C4-2B (cell line): Measurements from ENCODE around the gene CDK3.

Source experiments
- H3K27ac ChIP-seq: fragments of 450-650 bp; 2 replicates; pipeline ENCODE4 v1.5.1; 2017
- ZFX ChIP-seq: fragments of 450-650 bp; IDR thresholded peaks from 2 replicates; pipeline ENCODE4 v1.6.1; 2017
- TF ChIP-seq, protein P1 (sequence below): fragments of 450-650 bp; conservative IDR thresholded peaks from 2 replicates; pipeline ENCODE4 v1.5.1; 2017; ENCODE audit warnings: mild to moderate bottlenecking

Gene CDK3

DNA sequence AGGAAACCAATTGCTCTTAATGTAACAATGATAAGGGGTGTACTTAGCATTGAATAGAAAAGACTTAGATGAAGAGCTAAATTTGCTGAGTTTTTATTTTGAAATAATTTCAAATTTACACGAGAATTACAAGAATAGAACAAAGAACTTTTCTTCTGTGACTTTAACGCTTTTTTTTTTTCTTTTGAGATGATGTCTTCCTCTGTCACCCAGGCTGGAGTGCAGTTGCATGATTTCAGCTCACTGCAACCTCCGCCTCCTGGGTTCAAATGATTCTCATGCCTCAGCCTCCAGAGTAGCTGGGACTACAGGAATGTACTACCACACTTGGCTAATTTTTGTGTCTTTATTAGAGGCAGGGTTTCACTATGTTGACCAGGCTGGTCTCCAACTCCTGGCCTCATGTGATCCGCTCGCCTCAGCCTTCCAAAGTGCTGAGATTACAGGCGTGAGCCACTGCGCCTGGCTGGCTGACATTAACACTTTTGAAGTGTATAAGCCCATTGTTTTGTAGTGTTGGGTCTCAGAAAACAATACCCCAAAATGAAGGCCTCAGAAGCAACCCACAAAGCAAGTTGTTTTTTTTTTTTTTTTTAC lies 19.5 kb upstream of the CDK3 start:
- H3K27ac ChIP-seq = no peak overlapping the region
- TF ChIP-seq, protein P1, sequence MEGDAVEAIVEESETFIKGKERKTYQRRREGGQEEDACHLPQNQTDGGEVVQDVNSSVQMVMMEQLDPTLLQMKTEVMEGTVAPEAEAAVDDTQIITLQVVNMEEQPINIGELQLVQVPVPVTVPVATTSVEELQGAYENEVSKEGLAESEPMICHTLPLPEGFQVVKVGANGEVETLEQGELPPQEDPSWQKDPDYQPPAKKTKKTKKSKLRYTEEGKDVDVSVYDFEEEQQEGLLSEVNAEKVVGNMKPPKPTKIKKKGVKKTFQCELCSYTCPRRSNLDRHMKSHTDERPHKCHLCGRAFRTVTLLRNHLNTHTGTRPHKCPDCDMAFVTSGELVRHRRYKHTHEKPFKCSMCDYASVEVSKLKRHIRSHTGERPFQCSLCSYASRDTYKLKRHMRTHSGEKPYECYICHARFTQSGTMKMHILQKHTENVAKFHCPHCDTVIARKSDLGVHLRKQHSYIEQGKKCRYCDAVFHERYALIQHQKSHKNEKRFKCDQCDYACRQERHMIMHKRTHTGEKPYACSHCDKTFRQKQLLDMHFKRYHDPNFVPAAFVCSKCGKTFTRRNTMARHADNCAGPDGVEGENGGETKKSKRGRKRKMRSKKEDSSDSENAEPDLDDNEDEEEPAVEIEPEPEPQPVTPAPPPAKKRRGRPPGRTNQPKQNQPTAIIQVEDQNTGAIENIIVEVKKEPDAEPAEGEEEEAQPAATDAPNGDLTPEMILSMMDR = no peak
- no peak for TF ChIP-seq ZFX

DNA sequence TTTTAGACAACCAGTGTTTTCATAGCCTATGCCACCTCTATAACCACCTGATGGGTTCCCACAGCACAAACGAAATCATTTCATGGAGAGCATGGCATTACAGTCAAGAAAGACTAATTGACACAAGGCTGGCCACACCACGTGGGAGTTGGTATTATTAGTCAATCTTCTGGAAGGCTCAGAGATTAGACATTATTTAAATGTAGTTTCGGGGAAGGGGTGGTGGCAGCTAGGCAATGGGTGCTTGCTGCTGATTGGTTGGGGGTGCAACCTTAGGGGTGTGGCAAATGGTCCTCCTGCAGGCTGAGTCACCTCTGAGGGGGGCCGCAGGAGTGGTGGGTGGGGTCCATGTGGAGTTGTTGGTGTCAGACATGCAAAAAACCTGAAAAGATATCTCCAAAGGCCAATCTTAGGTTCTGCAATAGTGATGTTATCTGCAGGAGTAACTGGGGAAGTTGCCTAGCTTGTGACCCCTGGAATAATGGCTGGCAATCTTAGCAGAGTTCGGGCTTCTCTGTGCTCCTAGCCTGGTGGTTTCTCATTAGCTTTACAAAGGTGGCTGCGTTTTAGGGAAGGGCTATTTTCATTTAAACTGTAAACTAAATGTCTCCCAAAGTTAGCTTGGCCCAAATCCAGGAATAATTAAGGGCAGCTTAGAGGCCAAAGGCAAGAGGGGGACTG lies 17.0 kb upstream of the CDK3 start:
- H3K27ac ChIP-seq = no peak overlapping the region
- no peak for TF ChIP-seq ZFX
- TF ChIP-seq, protein P1 = no peak

DNA sequence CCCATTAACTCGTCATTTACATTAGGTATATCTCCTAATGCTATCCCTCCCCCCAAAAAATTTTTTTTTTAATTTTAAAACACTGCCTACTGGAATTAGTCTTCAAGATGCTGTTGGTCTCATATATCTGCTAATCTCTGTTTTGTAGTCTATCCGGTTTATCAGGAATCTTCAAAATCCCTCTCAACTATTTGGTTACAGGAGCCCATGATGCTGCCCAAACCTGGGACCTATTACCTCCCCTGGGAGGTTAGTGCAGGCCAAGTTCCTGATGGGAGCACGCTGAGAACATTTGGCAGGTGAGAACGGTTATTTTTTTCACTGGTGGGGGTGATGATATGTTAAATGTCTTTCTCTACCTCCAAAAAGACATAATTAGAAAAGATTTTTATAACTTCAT lies 14.7 kb upstream of the CDK3 start:
- H3K27ac ChIP-seq = peak overlapping the region; percentile 45
- TF ChIP-seq, protein P1 = no peak
- no peak for TF ChIP-seq ZFX

- no peak for TF ChIP-seq ZFX
- TF ChIP-seq, protein P1 = no peak
- no peak overlapping the region for H3K27ac ChIP-seq
These were observed 13.6 kb upstream of the CDK3 start for GRCh38 chr17:75987041-75987440.

- H3K27ac ChIP-seq = no peak overlapping the region
- TF ChIP-seq, protein P1 = no peak
- no peak for TF ChIP-seq ZFX
These were observed 9.3 kb upstream of the CDK3 start for GRCh38 chr17:75991396-75991795.

GRCh38 chr17:75994802-75995370 lies 5.8 kb upstream of the CDK3 start:
- no peak overlapping the region for H3K27ac ChIP-seq
- TF ChIP-seq, protein P1 = no peak
- no peak for TF ChIP-seq ZFX

DNA sequence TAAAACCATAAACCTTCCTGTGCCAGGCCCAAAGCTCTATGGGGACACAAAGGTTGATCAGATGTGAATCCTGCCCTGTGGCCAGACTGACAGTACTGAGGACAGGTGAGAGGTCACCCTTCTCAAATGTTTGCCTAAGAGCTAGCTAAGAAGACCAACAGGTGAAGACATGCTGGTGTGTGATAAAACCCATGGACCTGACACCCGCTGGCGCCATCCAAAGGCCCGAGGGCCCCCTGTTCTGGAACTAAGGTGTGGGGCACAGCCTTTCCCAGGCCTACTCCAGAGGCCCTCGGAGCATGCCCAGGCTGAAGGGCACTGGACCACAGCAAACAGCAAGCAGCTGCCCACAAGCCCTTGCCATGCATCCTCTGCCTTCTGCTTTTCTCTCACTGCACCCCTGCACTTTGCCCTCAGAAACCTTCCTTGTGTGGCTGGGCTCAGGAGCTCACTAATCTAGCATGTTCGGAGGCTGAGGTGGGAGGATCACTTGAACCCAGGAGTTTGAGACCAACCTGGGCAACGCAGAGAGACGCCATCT lies 5.2 kb upstream of the CDK3 start:
- H3K27ac ChIP-seq = no peak overlapping the region

More for the DNA sequence above, 5.2 kb upstream of the CDK3 start:
- TF ChIP-seq, protein P1 = no peak
- no peak for TF ChIP-seq ZFX
